Erythroblast (primary cell): ENCODE measurements around the gene ARMC9.
A peak's percentile ranks its signal among the peaks of the same experiment; 100 is the strongest.

Experiments
- DNase-seq, 2 experiments: peaks; one replicate each; lab custom pipeline; 2025; lab: John Stamatoyannopoulos, UW
- GATA1 ChIP-seq: IDR thresholded peaks from 2 replicates; pipeline ENCODE4 v1.6.1; 2011; ENCODE audit warnings: low read depth, mild to moderate bottlenecking, control low read depth, low read length, moderate library complexity
- POLR2A ChIP-seq: IDR thresholded peaks from 2 replicates; pipeline ENCODE4 v1.6.1; 2011; ENCODE audit warnings: mild to moderate bottlenecking, low read length

The ARMC9 gene

GRCh38 chr2:231385429-231385828 is 187.0 kb downstream of the ARMC9 start:
- DNase-seq: no peak
- TF ChIP-seq POLR2A: no peak
- no peak for TF ChIP-seq GATA1

GRCh38 chr2:231386446-231386845 is 188.0 kb downstream of the ARMC9 start:
- TF ChIP-seq POLR2A (no peak), GATA1 (no peak)
- DNase-seq: no peak

- DNase-seq: no peak
- TF ChIP-seq POLR2A: no peak
- TF ChIP-seq GATA1: no peak
Observed at GRCh38 chr2:231387904-231388724, 189.7 kb downstream of the ARMC9 start.

GRCh38 chr2:231388725-231389346 is 190.4 kb downstream of the ARMC9 start:
- no peak for DNase-seq
- TF ChIP-seq POLR2A: no peak
- TF ChIP-seq GATA1: no peak

GRCh38 chr2:231390667-231391066 is 192.2 kb downstream of the ARMC9 start:
- TF ChIP-seq GATA1: no peak
- TF ChIP-seq POLR2A: no peak
- no peak for DNase-seq

- DNase-seq: no peak
- TF ChIP-seq GATA1: no peak
- no peak for TF ChIP-seq POLR2A
Observed at GRCh38 chr2:231391981-231392380, 193.6 kb downstream of the ARMC9 start.

GRCh38 chr2:231392431-231393148 is 194.2 kb downstream of the ARMC9 start:
- no peak for DNase-seq
- TF ChIP-seq GATA1: no peak
- TF ChIP-seq POLR2A: no peak

- DNase-seq: peak in 1 of 2 experiments; percentile 18
- TF ChIP-seq GATA1: no peak
- no peak for TF ChIP-seq POLR2A
Observed at GRCh38 chr2:231393149-231394131, 195.0 kb downstream of the ARMC9 start.

- no peak for DNase-seq
Observed at GRCh38 chr2:231394211-231395141, 196.0 kb downstream of the ARMC9 start.

GRCh38 chr2:231395188-231396057 is 197.0 kb downstream of the ARMC9 start, which contains the start of gene B3GNT7:
B3GNT7 (plus strand) TSS chr2:231395710; CDS start chr2:231395804, 94 bp downstream.
- TF ChIP-seq GATA1 (no peak), POLR2A (no peak)
- DNase-seq: no peak

More at GRCh38 chr2:231394211-231395141, 196.0 kb downstream of the ARMC9 start:
- TF ChIP-seq GATA1 (no peak), POLR2A (no peak)

- TF ChIP-seq POLR2A: no peak
- TF ChIP-seq GATA1: no peak
- no peak for DNase-seq
Observed at GRCh38 chr2:231396058-231396821, 197.8 kb downstream of the ARMC9 start.
